IMR-90 (cell line): Measurements from ENCODE around the gene GBX2.

ENCODE experiments used
- BHLHE40 ChIP-seq: fragments of 150-350 bp; IDR thresholded peaks from 2 replicates; pipeline ENCODE4 v1.6.1; 2016; ENCODE audit warnings: mild to moderate bottlenecking, low read depth, low read length
- CEBPB ChIP-seq: IDR thresholded peaks from 2 replicates; pipeline ENCODE4 v1.6.1; 2012; ENCODE audit warnings: low read depth, low read length, improper control_type of control experiment
- CHD1 ChIP-seq: IDR thresholded peaks from 2 replicates; pipeline ENCODE4 v1.6.1; 2012; ENCODE audit warnings: low read depth, low read length, improper control_type of control experiment
- CTCF ChIP-seq: conservative IDR thresholded peaks from 2 replicates; pipeline ENCODE4 v1.5.1; 2012; ENCODE audit warnings: mild to moderate bottlenecking, low read depth, low read length, improper control_type of control experiment
- MAFK ChIP-seq: IDR thresholded peaks from 2 replicates; pipeline ENCODE4 v1.6.1; 2012; ENCODE audit warnings: low read depth, low read length, improper control_type of control experiment
- MXI1 ChIP-seq: IDR thresholded peaks from 2 replicates; pipeline ENCODE4 v1.6.1; 2012; ENCODE audit warnings: low read depth, mild to moderate bottlenecking, low read length, moderate library complexity, borderline replicate concordance
- NFE2L2 ChIP-seq: fragments of 150-350 bp; IDR thresholded peaks from 2 replicates; pipeline ENCODE4 v1.6.1; 2016; ENCODE audit warnings: low read depth, mild to moderate bottlenecking, low read length
- POLR2A ChIP-seq: IDR thresholded peaks from 2 replicates; pipeline ENCODE4 v1.6.1; 2012; ENCODE audit warnings: mild to moderate bottlenecking, low read depth, low read length

GRCh38 chr2:236178890-236179235 is 10.7 kb upstream of the GBX2 start:
- TF ChIP-seq CTCF (no peak), POLR2A (no peak), MXI1 (no peak), CEBPB (no peak), MAFK (no peak), NFE2L2 (no peak), BHLHE40 (no peak), CHD1 (no peak)
